GM19035 (cell line): ENCODE measurements around the gene OR51G2.

Experiments used
- ATAC-seq: cut with Tn5 transposase; IDR thresholded peaks from one replicate; pipeline ENCODE4 v1.9.1; 2021; ENCODE audit not compliant: unreplicated experiment

OR51G2 gene

DNA sequence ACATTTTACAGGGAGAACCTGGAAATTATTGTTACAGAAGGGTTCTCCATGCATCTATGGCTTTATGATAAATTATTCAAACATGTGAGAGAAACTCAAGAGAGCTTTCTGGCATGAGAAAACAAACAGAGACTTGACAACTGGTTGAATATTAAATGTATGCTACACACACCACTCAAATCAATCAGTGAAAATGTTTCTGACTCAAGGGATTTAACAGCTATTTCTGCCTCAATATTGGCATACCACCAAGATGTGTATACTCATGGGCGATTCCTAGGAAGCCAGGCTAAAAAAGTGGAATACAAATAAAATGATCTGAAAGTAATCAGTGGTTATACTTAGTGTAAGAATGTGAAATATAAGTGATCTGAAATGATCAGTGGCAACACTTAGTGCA is 53.3 kb downstream of the OR51G2 start:
- no peak for ATAC-seq

DNA sequence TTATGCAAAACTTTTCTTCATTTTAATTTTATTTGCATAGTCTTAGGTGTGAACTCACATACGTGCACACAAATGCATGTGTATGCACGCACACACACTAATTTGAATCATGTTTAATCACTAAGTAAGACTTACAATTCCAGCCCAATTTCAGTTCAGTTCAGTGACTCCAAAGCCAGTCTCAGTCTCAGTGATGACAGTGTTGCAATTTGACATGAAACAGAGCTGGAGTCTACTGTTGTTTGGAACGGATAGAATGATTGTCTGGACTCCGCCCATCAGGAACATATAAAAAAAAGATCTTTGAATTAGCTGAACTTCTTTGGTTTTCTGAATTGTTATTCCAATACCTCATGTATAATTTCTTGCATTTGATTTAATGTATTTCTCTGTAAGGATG is 55.3 kb downstream of the OR51G2 start:
- no peak for ATAC-seq
